Skin of body (tissue), 3 donors: ENCODE data around the gene OR3A2. TPM values are rescaled to one million over a fixed set of nuclear protein-coding genes. Genes with fewer than 3 reads are reported as not detected.
"Not testable (repeated sequence)": the region's sequence is repeated elsewhere in the genome, so short reads cannot be mapped to it uniquely, and the experiment has no call there.

ENCODE experiments used
- DNase-seq: peaks from one replicate; lab custom pipeline; 2025; lab: John Stamatoyannopoulos, UW
- small RNA-seq: library from RNA; depleted of rRNA; stranded (forward); fragments of <200 nt; gene quantifications from one replicate; pipeline ENCODE3, GENCODE V24; 2014; ENCODE audit warnings: low replicate concordance
- total RNA-seq: library from RNA; depleted of rRNA; stranded (reverse); fragments of >200 nt; gene quantifications from one replicate; pipeline ENCODE4 v1.2.3, GENCODE V29; 2014

The OR3A2 gene
- total RNA-seq, 1 donor from 2014 or later = 0.30 TPM

GRCh38 chr17:3293548-3293947 is 92.6 kb downstream of the OR3A2 start:
- not testable (repeated sequence) for DNase-seq

- DNase-seq = no peak
These were observed 103.2 kb downstream of the OR3A2 start for GRCh38 chr17:3282901-3283300.

- DNase-seq = no peak
These were observed 110.0 kb downstream of the OR3A2 start for GRCh38 chr17:3276126-3276525.

- DNase-seq = no peak
These were observed 114.8 kb downstream of the OR3A2 start for GRCh38 chr17:3271072-3271848.

- DNase-seq = no peak
These were observed 125.5 kb downstream of the OR3A2 start for GRCh38 chr17:3260600-3260999.

GRCh38 chr17:3260163-3260562 is 125.9 kb downstream of the OR3A2 start:
- no peak for DNase-seq

GRCh38 chr17:3256575-3256974 is 129.5 kb downstream of the OR3A2 start:
- no peak for DNase-seq

- DNase-seq = not testable (repeated sequence)
These were observed 137.1 kb downstream of the OR3A2 start for GRCh38 chr17:3249013-3249412.

GRCh38 chr17:3244841-3245240 is 141.3 kb downstream of the OR3A2 start:
- DNase-seq = not testable (repeated sequence)

GRCh38 chr17:3241044-3241443 is 145.1 kb downstream of the OR3A2 start:
- DNase-seq = not testable (repeated sequence)

- not testable (repeated sequence) for DNase-seq
These were observed 147.4 kb downstream of the OR3A2 start for GRCh38 chr17:3238685-3239084.

- not testable (repeated sequence) for DNase-seq
These were observed 153.8 kb downstream of the OR3A2 start for GRCh38 chr17:3232300-3232699.

Small RNA genes within 50 kb of the gene (small RNA-seq; reads per million reads assigned to genes)
- gene OR1AC1P = not detected

Other genes starting within 250 kb of the OR3A2 start
- gene OR1A2, start 188.8 kb downstream of the OR3A2 start, total RNA-seq = not detected
- not detected for gene OR1A1, start 178.6 kb downstream of the OR3A2 start, total RNA-seq
- 0.20 TPM for gene OR3A1, start 87.9 kb downstream of the OR3A2 start, total RNA-seq
- gene OR1E1, start 12.1 kb upstream of the OR3A2 start, total RNA-seq = not detected
- not detected for gene OR3A3, start 25.1 kb upstream of the OR3A2 start, total RNA-seq
- not detected for gene OR1E2, start 47.5 kb upstream of the OR3A2 start, total RNA-seq
- 0.39 TPM for gene SPATA22, start 85.5 kb upstream of the OR3A2 start, total RNA-seq
- gene ASPA, start 89.7 kb upstream of the OR3A2 start, total RNA-seq = 5.5 TPM
- 13.5 TPM for gene TRPV3, start 171.5 kb upstream of the OR3A2 start, total RNA-seq
- gene TRPV1, start 223.1 kb upstream of the OR3A2 start, total RNA-seq = 4.9 TPM
- gene SHPK, start 249.9 kb upstream of the OR3A2 start, total RNA-seq = 10.9 TPM